ENCODE results near the gene STX19.

DNA sequence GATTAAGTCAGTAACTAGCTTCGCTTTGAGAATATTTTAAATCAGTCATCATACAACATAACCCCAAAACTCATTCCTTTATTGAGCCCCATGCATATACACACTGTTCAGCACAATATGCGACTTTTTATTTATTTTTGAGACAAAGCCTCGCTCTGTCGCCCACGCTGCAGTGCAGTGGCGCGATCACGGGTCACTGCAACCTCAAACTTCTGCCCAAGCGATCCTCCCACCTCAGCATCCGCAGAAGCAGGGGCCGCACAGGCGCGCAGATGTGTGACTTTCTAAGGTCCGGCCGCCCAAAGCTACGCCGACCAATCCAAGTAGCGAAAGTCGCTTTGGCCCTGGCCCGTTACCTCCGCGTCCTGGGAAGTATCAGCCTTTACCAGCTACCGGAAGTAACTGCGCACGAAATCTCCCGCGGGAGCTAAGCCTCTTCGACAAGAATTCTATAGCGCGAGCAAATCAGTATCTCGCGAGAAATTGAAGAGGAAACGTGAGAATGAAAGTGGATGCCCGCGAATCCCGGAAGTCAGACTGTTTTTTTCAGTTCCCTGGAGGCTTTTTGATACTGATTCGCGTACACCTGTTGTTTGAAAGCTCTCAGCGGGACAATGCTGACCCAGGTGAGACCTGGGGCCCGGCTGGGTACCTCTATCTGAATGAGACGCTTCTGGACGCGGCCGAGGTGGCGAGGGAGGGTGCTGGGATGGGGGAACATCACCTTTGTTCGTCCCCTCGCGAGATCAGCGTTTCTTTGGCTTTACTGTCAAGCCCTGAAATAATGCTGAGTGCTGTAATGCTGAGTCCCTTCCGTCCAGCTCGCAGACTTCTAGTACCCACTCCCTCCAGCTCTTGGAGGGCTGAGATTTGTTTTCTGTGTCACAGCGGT is 34.4 kb upstream of the STX19 start, which contains the start of the genes DHFR2 and NSUN3:
- TF ChIP-seq, protein P1, sequence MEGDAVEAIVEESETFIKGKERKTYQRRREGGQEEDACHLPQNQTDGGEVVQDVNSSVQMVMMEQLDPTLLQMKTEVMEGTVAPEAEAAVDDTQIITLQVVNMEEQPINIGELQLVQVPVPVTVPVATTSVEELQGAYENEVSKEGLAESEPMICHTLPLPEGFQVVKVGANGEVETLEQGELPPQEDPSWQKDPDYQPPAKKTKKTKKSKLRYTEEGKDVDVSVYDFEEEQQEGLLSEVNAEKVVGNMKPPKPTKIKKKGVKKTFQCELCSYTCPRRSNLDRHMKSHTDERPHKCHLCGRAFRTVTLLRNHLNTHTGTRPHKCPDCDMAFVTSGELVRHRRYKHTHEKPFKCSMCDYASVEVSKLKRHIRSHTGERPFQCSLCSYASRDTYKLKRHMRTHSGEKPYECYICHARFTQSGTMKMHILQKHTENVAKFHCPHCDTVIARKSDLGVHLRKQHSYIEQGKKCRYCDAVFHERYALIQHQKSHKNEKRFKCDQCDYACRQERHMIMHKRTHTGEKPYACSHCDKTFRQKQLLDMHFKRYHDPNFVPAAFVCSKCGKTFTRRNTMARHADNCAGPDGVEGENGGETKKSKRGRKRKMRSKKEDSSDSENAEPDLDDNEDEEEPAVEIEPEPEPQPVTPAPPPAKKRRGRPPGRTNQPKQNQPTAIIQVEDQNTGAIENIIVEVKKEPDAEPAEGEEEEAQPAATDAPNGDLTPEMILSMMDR (IDR thresholded peaks at IDR 0.05): no peak
- TF ChIP-seq POLR2A (IDR thresholded peaks at IDR 0.05): peak in 1 of 2 donors; percentile 22

All from Peyer's patch (tissue), 4 donors.